PC-3 (cell line): ENCODE data around the gene THBS4. TPM values are rescaled to one million over a fixed set of nuclear protein-coding genes. Genes with fewer than 3 reads are reported as not detected.

Source experiments
- ATAC-seq: fragments of 200-7000 bp; cut with Tn5 transposase; 2 replicates; pipeline ENCODE4 v1.9.1; 2020; ENCODE audit warnings: mild to moderate bottlenecking, moderate library complexity
- BruUV-seq: library from RNA; stranded (reverse); fragments of 400-500 nt; replicated peaks from 2 replicates; lab custom pipeline; 2021; lab: Mats Ljungman, UMichigan
- CTCF ChIA-PET: fragments of 300-600 bp; sonication (Branson Sonifier 250); formaldehyde crosslinking; loops from one replicate; lab custom pipeline; 2022; ENCODE audit warnings: antibody characterized with exemption; lab: Charles Lee
- POLR2A ChIA-PET: fragments of 300-600 bp; sonication (Branson Sonifier 250); formaldehyde crosslinking; loops from one replicate; lab custom pipeline; 2022; ENCODE audit warnings: antibody characterized with exemption; ENCODE audit not compliant: unreplicated experiment; lab: Charles Lee
- DNase-seq: peaks from one replicate; pipeline ENCODE4 v3.0.0-alpha.2; 2015
- H2AFZ ChIP-seq: fragments of 300-600 bp; sonication (generic); 2 replicates; pipeline ENCODE4 v1.6.0; 2016; ENCODE audit warnings: antibody characterized with exemption, low read length
- H3F3A ChIP-seq: fragments of 300-600 bp; sonication (generic); one replicate; pipeline ENCODE4 v1.6.0; 2017; ENCODE audit warnings: antibody characterized with exemption, low read length, control low read depth, mild to moderate bottlenecking; ENCODE audit not compliant: unreplicated experiment
- H3K27ac ChIP-seq: fragments of 300-600 bp; sonication (generic); 2 replicates; pipeline ENCODE4 v1.5.1; 2016; ENCODE audit warnings: mild to moderate bottlenecking, low read length
- H3K27me3 ChIP-seq: fragments of 300-600 bp; sonication (generic); 2 replicates; pipeline ENCODE4 v1.6.1; 2016; ENCODE audit warnings: low read length, mixed read lengths
- H3K36me3 ChIP-seq: fragments of 300-600 bp; sonication (generic); 2 replicates; pipeline ENCODE4 v1.6.1; 2016; ENCODE audit warnings: low read depth, mixed run types, low read length, mixed read lengths
- H3K4me1 ChIP-seq: fragments of 300-600 bp; sonication (generic); 2 replicates; pipeline ENCODE4 v1.5.1; 2016; ENCODE audit warnings: low read length; ENCODE audit not compliant: insufficient read depth
- H3K4me2 ChIP-seq: fragments of 300-600 bp; sonication (generic); 2 replicates; pipeline ENCODE4 v1.6.0; 2016; ENCODE audit warnings: low read length
- H3K4me3 ChIP-seq: fragments of 300-600 bp; sonication (generic); 2 replicates; pipeline ENCODE4 v1.5.1; 2016; ENCODE audit warnings: mild to moderate bottlenecking, low read length, mixed read lengths
- H3K79me2 ChIP-seq: fragments of 300-600 bp; sonication (generic); 2 replicates; pipeline ENCODE4 v1.6.1; 2017; ENCODE audit warnings: low read length, mixed read lengths
- H3K9ac ChIP-seq: fragments of 300-600 bp; sonication (generic); 2 replicates; pipeline ENCODE4 v1.6.0; 2016; ENCODE audit warnings: mild to moderate bottlenecking, low read length
- H3K9me2 ChIP-seq: fragments of 300-600 bp; sonication (generic); replicated peaks from 2 replicates; pipeline ENCODE4 v1.6.1; 2016; ENCODE audit warnings: mixed run types, low read length, mixed read lengths
- H3K9me3 ChIP-seq: fragments of 300-600 bp; sonication (generic); 2 replicates; pipeline ENCODE4 v1.6.1; 2016; ENCODE audit warnings: low read length, mixed read lengths
- H4K20me1 ChIP-seq: fragments of 300-600 bp; sonication (generic); 2 replicates; pipeline ENCODE4 v1.6.1; 2016; ENCODE audit warnings: low read length, mixed read lengths
- CTCF ChIP-seq: fragments of 300-600 bp; sonication (generic); conservative IDR thresholded peaks from 2 replicates; pipeline ENCODE4 v1.5.1; 2017; ENCODE audit warnings: antibody characterized with exemption, low read depth, mild to moderate bottlenecking, low read length
- EZH2 ChIP-seq: fragments of 300-600 bp; sonication (generic); IDR thresholded peaks from one replicate; pipeline ENCODE4 v1.6.1; 2017; ENCODE audit warnings: antibody characterized with exemption, mild to moderate bottlenecking, low read length; ENCODE audit not compliant: unreplicated experiment
- EZH2phosphoT487 ChIP-seq: fragments of 300-600 bp; sonication (generic); IDR thresholded peaks from 2 replicates; pipeline ENCODE4 v1.6.1; 2018; ENCODE audit warnings: mild to moderate bottlenecking, antibody characterized with exemption, low read length, borderline replicate concordance
- intact Hi-C: fragments of 100-400 bp; cut with micrococcal nuclease; formaldehyde crosslinking; loops from 2 replicates; pipeline ENCODE4 v1.9.0; 2023
- total RNA-seq: library from RNA; depleted of rRNA; stranded (reverse); fragments of >200 nt; gene quantifications from 2 replicates; pipeline ENCODE4 v1.2.3, GENCODE V29; 2014

The THBS4 gene
- total RNA-seq, 1 experiment from 2014 or later: 0.29 TPM

DNA sequence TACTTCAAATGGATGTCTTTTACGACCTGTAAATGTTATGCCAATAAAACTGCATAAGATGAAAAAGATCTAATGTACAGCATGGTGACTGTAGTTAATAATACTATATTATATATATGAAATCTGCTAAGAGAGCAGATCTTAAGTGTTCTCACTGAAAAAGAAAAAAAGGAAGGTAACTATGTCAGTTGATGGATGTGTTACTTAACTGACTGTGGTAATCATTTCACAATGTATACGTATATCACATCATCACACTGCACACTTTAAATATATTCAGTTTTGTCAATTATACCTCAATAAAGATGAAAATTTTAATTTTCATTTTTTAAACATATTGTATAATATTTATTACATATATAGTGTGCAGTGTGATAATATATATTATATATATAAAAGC, 31.9 kb downstream of the THBS4 start:
- no peak for TF ChIP-seq EZH2
- no peak for TF ChIP-seq EZH2phosphoT487
- TF ChIP-seq CTCF: no peak
- H3K9me2 ChIP-seq: no peaks in the 10 kb centered on the region
- no peaks in the 10 kb centered on the region for H3F3A ChIP-seq
- H2AFZ ChIP-seq: no peak overlapping the region
- intact Hi-C loops: loop anchor here (5.0 kb wide), 1 partner anchor 130 kb away; no protein-coding TSS in a partner anchor
- POLR2A ChIA-PET: interaction anchor here (0.6 kb wide), 1 partner anchor 139 kb away, joined by 3 read pairs; no protein-coding TSS in a partner anchor
- H3K9ac ChIP-seq: no peak overlapping the region
- H3K4me3 ChIP-seq: no peak overlapping the region
- no peak overlapping the region for H3K4me2 ChIP-seq
- no TSS peak for BruUV-seq
- DNase-seq (no peak), ATAC-seq (no peak)
- no peaks in the 10 kb centered on the region for H3K9me3 ChIP-seq
- no peaks in the 10 kb centered on the region for H3K79me2 ChIP-seq
- no peak overlapping the region for H3K27ac ChIP-seq
- no peaks in the 10 kb centered on the region for H4K20me1 ChIP-seq
- 0 out of 2 replicates have a peak, but pooled peaks cover 4% of the 10 kb centered on the region for H3K27me3 ChIP-seq
- CTCF ChIA-PET: no interaction called here
- H3K36me3 ChIP-seq: no peaks in the 10 kb centered on the region
- no peaks in the 10 kb centered on the region for H3K4me1 ChIP-seq

GRCh38 chr5:80067531-80068245, 32.5 kb downstream of the THBS4 start:
- ChIA-PET CTCF (no interaction called here), POLR2A (interaction anchor here (0.6 kb wide), 1 partner anchor 140 kb away, joined by 3 read pairs; no protein-coding TSS in a partner anchor)
- no peaks in the 10 kb centered on the region for H3K36me3 ChIP-seq
- no peaks in the 10 kb centered on the region for H3K9me3 ChIP-seq
- no peak overlapping the region for H3K27ac ChIP-seq
- BruUV-seq: no TSS peak
- H3K9me2 ChIP-seq: no peaks in the 10 kb centered on the region
- intact Hi-C loops: loop anchor here (5.0 kb wide), 1 partner anchor 130 kb away; no protein-coding TSS in a partner anchor
- no peaks in the 10 kb centered on the region for H3K79me2 ChIP-seq
- no peak overlapping the region for H2AFZ ChIP-seq
- TF ChIP-seq CTCF: no peak
- TF ChIP-seq EZH2: no peak
- TF ChIP-seq EZH2phosphoT487: no peak
- H4K20me1 ChIP-seq: no peaks in the 10 kb centered on the region
- no peaks in the 10 kb centered on the region; the same call in 1 of the 2 replicates for H3K4me1 ChIP-seq
- no peak for ATAC-seq
- no peak overlapping the region for H3K4me2 ChIP-seq
- H3K4me3 ChIP-seq: no peak overlapping the region
- H3K9ac ChIP-seq: no peak overlapping the region
- DNase-seq: no peak
- no peaks in the 10 kb centered on the region for H3F3A ChIP-seq
- H3K27me3 ChIP-seq: 0 out of 2 replicates have a peak, but pooled peaks cover 4% of the 10 kb centered on the region

DNA sequence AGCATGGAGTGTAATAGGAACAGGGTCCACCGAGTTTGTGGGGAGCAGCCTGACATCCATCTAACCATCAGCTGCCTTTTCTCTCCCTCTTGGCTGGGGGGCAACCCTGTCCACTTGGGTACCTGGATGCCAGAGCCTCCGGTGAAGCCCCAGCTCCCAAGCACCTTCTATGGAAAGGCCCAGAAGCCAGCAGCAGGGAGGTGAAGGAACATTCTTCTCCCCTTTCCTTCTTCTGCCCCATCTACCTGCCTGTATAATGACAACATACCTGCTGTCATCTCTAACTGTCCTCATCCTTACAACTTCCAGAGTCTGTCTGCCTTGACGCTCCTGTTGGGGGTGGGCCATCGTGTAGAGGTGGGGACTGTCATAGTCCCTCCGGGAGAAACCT, 33.1 kb downstream of the THBS4 start:
- no peaks in the 10 kb centered on the region for H3K79me2 ChIP-seq
- no peak overlapping the region for H3K9ac ChIP-seq
- intact Hi-C loops: loop anchor here (5.0 kb wide), 1 partner anchor 131 kb away; no protein-coding TSS in a partner anchor
- no peaks in the 10 kb centered on the region for H3F3A ChIP-seq
- no peak overlapping the region for H3K4me3 ChIP-seq
- no peaks in the 10 kb centered on the region for H3K36me3 ChIP-seq
- TF ChIP-seq CTCF (no peak), EZH2 (no peak), EZH2phosphoT487 (no peak)
- no peak overlapping the region for H2AFZ ChIP-seq
- BruUV-seq: no TSS peak
- ATAC-seq: no peak
- no peak overlapping the region for H3K27ac ChIP-seq
- no peaks in the 10 kb centered on the region for H4K20me1 ChIP-seq
- DNase-seq: no peak
- no peaks in the 10 kb centered on the region for H3K9me2 ChIP-seq
- H3K4me2 ChIP-seq: no peak overlapping the region
- ChIA-PET CTCF (no interaction called here), POLR2A (no interaction called here)
- H3K27me3 ChIP-seq: 0 out of 2 replicates have a peak, but pooled peaks cover 4% of the 10 kb centered on the region
- H3K9me3 ChIP-seq: no peaks in the 10 kb centered on the region
- H3K4me1 ChIP-seq: no peaks in the 10 kb centered on the region; the same call in 1 of the 2 replicates
